ENCODE measurements around the gene ACTN4.

ACTN4 gene

DNA sequence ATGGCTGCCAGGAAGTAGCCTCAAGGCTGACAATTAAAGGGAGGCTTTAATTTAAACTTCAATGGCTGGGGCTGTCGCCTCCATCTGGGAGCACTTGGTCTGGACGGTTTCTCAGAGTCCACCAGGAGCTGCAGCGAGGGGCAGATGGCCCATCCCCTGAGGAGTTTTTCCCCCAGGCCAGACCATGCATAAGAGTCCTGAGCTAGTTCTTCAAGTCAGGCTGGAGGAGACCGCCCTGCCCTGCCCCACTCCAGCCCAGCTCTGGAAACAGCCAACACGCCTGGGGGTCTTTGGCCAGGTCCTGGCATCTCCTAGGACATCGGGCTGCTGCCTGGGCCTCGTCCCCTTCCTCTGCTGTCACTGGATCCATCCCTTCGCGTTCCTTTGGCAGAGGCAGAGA lies 5.3 kb upstream of the ACTN4 start:
- no peaks in the 10 kb centered on the region for H3K27me3 ChIP-seq (replicated peaks; ENCODE audit: control insufficient read depth, insufficient read depth, low read length)
- no peaks in the 10 kb centered on the region; the same call in 1 of the 2 replicates for H3K36me3 ChIP-seq (ENCODE audit: control insufficient read depth, insufficient read depth, low read length)
- DNase-seq (ENCODE audit: extremely low read depth, insufficient read length) = no peak
- TF ChIP-seq, protein P1, sequence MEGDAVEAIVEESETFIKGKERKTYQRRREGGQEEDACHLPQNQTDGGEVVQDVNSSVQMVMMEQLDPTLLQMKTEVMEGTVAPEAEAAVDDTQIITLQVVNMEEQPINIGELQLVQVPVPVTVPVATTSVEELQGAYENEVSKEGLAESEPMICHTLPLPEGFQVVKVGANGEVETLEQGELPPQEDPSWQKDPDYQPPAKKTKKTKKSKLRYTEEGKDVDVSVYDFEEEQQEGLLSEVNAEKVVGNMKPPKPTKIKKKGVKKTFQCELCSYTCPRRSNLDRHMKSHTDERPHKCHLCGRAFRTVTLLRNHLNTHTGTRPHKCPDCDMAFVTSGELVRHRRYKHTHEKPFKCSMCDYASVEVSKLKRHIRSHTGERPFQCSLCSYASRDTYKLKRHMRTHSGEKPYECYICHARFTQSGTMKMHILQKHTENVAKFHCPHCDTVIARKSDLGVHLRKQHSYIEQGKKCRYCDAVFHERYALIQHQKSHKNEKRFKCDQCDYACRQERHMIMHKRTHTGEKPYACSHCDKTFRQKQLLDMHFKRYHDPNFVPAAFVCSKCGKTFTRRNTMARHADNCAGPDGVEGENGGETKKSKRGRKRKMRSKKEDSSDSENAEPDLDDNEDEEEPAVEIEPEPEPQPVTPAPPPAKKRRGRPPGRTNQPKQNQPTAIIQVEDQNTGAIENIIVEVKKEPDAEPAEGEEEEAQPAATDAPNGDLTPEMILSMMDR (IDR thresholded peaks at IDR 0.05; ENCODE audit: insufficient read depth, low read length, poor library complexity, severe bottlenecking) = no peak
- no peak overlapping the region for H3K4me3 ChIP-seq (replicated peaks; ENCODE audit: low read depth, low read length)

DNA sequence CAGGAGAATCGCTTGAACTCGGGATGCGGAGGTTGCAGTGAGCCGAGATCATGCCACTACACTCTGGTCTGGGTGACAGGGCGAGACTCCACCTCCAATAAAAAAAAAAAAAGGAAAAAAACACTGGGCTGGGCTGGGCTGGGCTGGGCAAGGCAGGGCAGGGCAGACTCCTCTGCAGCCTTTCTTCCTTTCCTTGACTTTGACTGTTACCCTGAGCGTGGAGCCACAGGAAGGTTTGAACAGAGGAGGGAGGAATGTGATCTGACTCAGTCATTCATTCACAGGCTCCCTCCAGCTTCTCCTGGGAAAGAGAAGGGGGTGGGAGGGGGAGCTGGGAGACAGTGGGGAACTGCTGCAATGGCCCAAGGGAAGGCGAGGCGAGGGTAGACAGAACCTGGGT lies 2.7 kb upstream of the ACTN4 start:
- Histone ChIP-seq H3K4me3 (replicated peaks; ENCODE audit: low read depth, low read length) (no peak overlapping the region), H3K27me3 (replicated peaks; ENCODE audit: control insufficient read depth, insufficient read depth, low read length) (no peaks in the 10 kb centered on the region), H3K36me3 (ENCODE audit: control insufficient read depth, insufficient read depth, low read length) (no peaks in the 10 kb centered on the region)
- DNase-seq (ENCODE audit: extremely low read depth, insufficient read length) = no peak
- TF ChIP-seq, protein P1 (IDR thresholded peaks at IDR 0.05; ENCODE audit: insufficient read depth, low read length, poor library complexity, severe bottlenecking) = no peak

DNA sequence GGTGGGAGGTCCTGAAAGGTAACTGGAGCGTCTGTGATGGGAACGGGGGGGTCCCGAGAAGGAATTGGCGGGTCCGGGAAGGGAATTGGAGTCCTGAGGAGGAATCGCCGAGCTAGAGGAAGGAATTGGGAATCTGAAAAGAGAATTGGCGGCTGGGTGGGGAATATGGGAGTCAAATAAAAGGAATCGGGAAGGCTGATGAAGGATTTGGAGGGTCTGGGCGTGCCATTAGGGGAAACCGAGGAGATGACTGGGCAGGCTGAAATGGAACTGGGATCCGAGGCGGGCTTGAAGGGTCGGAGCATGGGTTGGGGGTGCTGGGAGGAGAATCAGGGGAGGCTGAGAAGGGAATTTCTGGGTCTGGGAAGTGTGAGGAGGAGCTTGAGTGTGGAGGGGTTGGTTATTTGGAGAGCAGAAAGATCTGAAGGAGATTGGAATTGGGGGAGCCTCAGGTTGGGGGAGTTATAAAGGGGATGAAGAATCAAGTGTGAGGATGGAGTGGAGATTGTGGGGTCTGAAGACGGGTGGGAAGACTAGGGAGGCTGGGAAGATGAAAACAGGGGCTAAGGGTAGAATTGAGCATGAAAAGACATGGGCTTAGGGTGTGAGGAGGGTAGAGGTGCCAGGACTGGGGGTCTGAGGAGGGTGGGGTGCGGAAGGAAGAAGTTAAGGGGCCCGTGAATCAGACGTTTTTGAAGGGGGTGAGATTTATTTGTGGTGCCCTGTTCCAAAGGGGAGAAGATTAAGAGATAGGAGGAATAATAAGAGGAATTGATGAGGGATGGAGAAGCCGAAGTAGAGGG lies 718 bp downstream of the ACTN4 start:
- TF ChIP-seq, protein P1 (IDR thresholded peaks at IDR 0.05; ENCODE audit: insufficient read depth, low read length, poor library complexity, severe bottlenecking) = no peak
- peak overlapping the region; percentile 94 for H3K4me3 ChIP-seq (replicated peaks; ENCODE audit: low read depth, low read length)
- H3K27me3 ChIP-seq (replicated peaks; ENCODE audit: control insufficient read depth, insufficient read depth, low read length) = no peaks in the 10 kb centered on the region
- DNase-seq (ENCODE audit: extremely low read depth, insufficient read length) = no peak
- no peaks in the 10 kb centered on the region for H3K36me3 ChIP-seq (ENCODE audit: control insufficient read depth, insufficient read depth, low read length)

DNA sequence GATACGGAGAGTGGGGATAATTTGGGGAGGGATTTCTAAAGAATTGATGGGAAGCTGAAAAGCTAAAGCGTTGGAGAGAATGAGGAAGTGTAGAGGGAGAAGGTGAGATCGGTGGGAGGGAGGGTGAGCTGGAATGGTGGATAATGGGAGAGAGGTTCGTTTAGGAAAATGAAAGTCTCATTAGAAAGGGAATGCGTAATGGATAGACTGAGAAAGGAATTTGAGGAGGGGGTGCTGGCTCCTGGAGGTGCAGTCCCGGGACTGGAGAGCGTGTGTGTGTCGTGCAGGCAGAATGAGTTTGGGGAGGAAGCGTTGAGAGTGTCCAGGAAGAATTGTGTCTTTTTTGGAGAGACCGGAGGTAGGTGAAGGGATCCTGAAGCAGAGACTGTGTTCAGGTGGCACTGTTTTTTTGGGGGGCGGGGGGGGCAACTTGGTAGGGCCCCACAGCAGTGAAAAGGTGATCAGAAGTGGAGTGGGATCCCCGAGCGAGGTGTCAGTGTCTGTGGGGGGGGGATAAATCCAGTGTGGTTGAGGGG lies 1.4 kb downstream of the ACTN4 start:
- no peaks in the 10 kb centered on the region for H3K36me3 ChIP-seq (ENCODE audit: control insufficient read depth, insufficient read depth, low read length)
- H3K4me3 ChIP-seq (replicated peaks; ENCODE audit: low read depth, low read length) = peak overlapping the region; percentile 94
- no peaks in the 10 kb centered on the region for H3K27me3 ChIP-seq (replicated peaks; ENCODE audit: control insufficient read depth, insufficient read depth, low read length)
- DNase-seq (ENCODE audit: extremely low read depth, insufficient read length) = no peak
- TF ChIP-seq, protein P1 (IDR thresholded peaks at IDR 0.05; ENCODE audit: insufficient read depth, low read length, poor library complexity, severe bottlenecking) = no peak

DNA sequence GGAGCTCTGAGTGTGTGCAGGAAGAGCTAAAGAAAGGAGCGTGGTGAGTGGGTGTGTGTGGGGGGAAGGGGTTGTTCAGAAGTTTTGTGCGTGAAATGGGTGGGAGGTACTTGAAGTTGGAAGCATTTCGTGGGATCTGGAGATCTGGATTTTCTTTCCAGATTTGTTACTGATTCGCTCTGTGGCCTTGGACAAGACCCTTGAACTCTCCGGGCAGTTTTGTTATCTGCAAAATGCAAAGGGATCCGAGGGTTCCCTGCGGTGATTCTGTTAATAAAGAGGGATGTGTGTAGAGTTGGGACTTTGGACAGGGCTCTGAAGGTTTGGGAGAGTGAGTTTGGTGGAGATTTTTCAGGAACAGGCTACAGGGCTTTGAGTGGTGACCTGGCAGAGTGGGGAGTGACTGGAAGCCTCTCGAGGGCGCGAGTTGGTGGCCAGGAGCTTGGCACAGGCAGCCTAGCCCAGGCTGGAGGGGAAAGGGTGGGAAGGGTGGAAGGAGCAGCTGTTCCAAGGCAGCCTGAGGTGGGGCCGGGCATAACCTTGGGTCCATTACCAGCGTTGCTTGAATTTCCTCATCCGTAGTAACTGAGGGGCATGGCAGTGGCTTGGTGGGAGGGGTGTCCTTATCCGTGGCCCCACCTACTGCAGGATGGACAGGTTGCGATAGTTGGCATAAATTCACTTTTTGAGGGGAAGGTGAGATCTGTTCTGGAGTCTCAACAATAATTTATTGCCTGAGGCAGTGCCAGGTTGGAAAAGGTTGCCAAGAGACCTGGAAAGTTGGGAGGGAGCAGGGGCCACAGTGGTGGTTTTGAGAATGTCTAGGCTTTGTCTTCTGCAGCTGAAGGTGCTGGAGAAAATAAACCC lies 2.1 kb downstream of the ACTN4 start:
- no peaks in the 10 kb centered on the region for H3K36me3 ChIP-seq (ENCODE audit: control insufficient read depth, insufficient read depth, low read length)
- H3K4me3 ChIP-seq (replicated peaks; ENCODE audit: low read depth, low read length) = peak overlapping the region; percentile 94
- no peak for DNase-seq (ENCODE audit: extremely low read depth, insufficient read length)
- TF ChIP-seq, protein P1 (IDR thresholded peaks at IDR 0.05; ENCODE audit: insufficient read depth, low read length, poor library complexity, severe bottlenecking) = no peak
- no peaks in the 10 kb centered on the region for H3K27me3 ChIP-seq (replicated peaks; ENCODE audit: control insufficient read depth, insufficient read depth, low read length)

All from GM06990 (cell line).